Measurements from ENCODE around the gene ENPP3. TPM values are rescaled to one million over a fixed set of nuclear protein-coding genes. Genes with fewer than 3 reads are reported as not detected.
A peak's percentile ranks its signal among the peaks of the same experiment; 100 is the strongest.

Gene ENPP3
- total and polyA plus RNA-seq, 9 of the 15 experiments (the other 6 are each of a cell fraction or from before 2014, with no cell fraction given) = 14.0 to 32.8 (median 21.6) TPM

- Histone ChIP-seq H3K9ac (ENCODE audit: insufficient read depth in 1 of 2, low read depth in 2 of 2, low read length in 2 of 2) (no peak overlapping the region), H2AFZ (ENCODE audit: low read depth, low read length) (no peak overlapping the region), H3K4me3 (no peak overlapping the region), H3K79me2 (ENCODE audit: control insufficient read depth, insufficient read depth, low read length) (no peaks in the 10 kb centered on the region), H4K20me1 (replicated peaks; ENCODE audit: control insufficient read depth, insufficient read depth, low read length) (no peaks in the 10 kb centered on the region), H3K9me3 (replicated peaks; ENCODE audit: control insufficient read depth, insufficient read depth, low read depth, low read length) (no peaks in the 10 kb centered on the region), H3K27me3 (ENCODE audit: control insufficient read depth in 2 of 2, insufficient read depth in 2 of 2, low read length in 2 of 2) (peaks cover 0 to 5% of the 10 kb centered on the region in 2 experiments; a peak in 3 of 5 replicates), H3K4me1 (replicated peaks in 1 of 2; ENCODE audit: control insufficient read depth in 2 of 2, insufficient read depth in 2 of 2, low read length in 2 of 2) (no peaks in the 10 kb centered on the region), H3K36me3 (ENCODE audit: control insufficient read depth, insufficient read depth, low read length) (no peaks in the 10 kb centered on the region), H3K9me1 (ENCODE audit: control insufficient read depth, insufficient read depth, low read length) (no peaks in the 10 kb centered on the region), H3K27ac (ENCODE audit: extremely low read depth, low read depth, low read length) (no peak overlapping the region), H3K4me2 (ENCODE audit: insufficient read depth, low read length) (no peak overlapping the region)
- DNase-seq (ENCODE audit: extremely low read depth in 1 of 4, low spot score in 3 of 4) (no peak), ATAC-seq (no peak), FAIRE-seq (no peak)
- under 1% methylated on average over 9 of the region's 9 CpGs for WGBS (ENCODE audit: insufficient coverage, low coverage, missing lambda C conversion rate)
- no TSS peak for BruUV-seq (replicated peaks)
- ChIA-PET POLR2A (interaction anchor here (0.6 kb wide), 1 partner anchor 299 kb away, joined by 3 read pairs; no protein-coding TSS in a partner anchor), CTCF (ENCODE audit: low intra/inter-chr PET ratio) (no interaction called here)
- TF ChIP-seq ZNF121 (CRISPR knock-in tag; conservative IDR thresholded peaks at IDR 0.05) (no peak), ZBED1 (IDR thresholded peaks at IDR 0.05) (no peak), FOXA3 (CRISPR knock-in tag; conservative IDR thresholded peaks at IDR 0.05 in 1 of 2, IDR thresholded peaks at IDR 0.05 in 1 of 2) (0 out of 4 replicates have a peak, but pooled peaks of 1 of the 2 experiments have one; percentile 8), ZNF282 (CRISPR knock-in tag; IDR thresholded peaks at IDR 0.05) (no peak), SPI1 (IDR thresholded peaks at IDR 0.05; ENCODE audit: borderline replicate concordance, low read depth, low read length) (peak; percentile 87)
- intact Hi-C loops (cut with micrococcal nuclease) = no loop called here
- in situ Hi-C loops (cut with MboI) = no loop called here
Observed at GRCh38 chr6:131754715-131755567, 117.8 kb downstream of the ENPP3 start.
